Measurements from ENCODE around the gene PGRMC2.

The PGRMC2 gene, protein sequence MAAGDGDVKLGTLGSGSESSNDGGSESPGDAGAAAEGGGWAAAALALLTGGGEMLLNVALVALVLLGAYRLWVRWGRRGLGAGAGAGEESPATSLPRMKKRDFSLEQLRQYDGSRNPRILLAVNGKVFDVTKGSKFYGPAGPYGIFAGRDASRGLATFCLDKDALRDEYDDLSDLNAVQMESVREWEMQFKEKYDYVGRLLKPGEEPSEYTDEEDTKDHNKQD

DNA sequence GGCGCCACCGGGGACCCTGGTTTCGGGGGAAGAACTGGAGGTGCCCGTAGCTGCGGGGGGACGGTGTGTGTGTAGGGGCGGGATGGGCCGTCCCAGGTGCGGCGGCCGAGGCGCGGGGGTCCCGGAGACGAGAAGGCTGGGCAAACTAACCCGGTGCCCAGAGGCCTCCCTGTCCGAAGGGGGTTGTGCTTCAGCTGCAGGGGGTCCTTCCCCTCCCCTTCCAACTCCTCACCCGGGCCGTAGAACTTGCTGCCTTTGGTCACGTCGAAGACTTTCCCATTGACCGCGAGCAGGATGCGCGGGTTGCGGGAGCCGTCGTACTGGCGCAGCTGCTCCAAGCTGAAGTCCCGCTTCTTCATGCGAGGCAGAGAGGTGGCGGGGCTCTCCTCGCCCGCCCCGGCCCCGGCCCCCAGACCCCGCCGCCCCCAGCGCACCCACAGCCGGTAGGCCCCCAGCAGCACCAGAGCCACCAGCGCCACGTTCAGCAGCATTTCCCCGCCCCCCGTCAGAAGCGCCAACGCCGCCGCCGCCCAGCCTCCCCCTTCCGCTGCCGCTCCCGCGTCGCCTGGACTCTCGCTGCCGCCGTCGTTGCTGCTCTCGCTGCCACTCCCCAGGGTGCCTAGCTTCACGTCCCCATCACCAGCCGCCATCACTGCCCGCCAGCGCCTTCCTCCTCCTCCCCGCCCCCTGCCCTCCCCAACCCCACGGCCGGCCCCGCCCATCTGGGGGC lies at the start of gene PGRMC2:
TSS of gene PGRMC2 (minus strand) at position 673 of the 730 bp plus-strand sequence. CDS start at position 650, 23 bp downstream.
- no peak for DNase-seq

DNA sequence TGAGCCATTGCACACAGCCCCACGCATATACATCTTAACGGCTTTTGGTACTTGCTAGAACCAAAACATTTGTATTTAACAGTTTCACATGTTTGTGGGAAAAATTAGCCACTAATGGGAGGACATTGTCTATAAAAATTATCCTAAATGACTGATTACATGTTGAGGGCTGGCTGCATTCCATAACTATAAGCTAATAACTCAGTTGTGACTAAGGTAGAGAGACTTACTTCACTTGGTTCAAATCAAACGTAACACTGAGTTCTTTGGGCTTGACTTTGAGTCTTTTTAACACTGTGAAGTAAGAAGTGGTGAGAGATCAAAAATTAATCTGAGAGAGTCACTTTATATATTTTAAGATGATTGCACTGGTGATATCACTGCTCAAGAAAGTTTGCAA lies 47.9 kb upstream of the PGRMC2 start:
- DNase-seq: no peak

DNA sequence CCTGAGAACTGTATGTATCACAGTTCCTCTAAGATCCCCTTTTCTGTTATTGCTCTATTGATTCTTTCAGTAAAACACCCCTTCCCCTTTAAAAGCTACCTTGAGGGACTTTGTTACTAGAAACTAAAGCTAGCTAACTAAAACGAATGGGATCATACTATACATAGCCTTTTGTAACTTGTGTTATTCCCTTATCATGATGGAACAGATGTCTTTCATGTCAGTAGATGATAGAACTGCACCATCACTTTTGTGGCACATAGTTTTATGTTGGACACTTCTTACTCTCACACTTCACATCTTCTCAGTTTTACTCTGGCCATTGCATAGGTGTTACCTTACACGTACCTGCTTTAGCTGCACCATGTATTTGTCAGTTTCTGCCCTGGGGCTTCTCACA lies 46.6 kb upstream of the PGRMC2 start:
- DNase-seq: no peak

DNA sequence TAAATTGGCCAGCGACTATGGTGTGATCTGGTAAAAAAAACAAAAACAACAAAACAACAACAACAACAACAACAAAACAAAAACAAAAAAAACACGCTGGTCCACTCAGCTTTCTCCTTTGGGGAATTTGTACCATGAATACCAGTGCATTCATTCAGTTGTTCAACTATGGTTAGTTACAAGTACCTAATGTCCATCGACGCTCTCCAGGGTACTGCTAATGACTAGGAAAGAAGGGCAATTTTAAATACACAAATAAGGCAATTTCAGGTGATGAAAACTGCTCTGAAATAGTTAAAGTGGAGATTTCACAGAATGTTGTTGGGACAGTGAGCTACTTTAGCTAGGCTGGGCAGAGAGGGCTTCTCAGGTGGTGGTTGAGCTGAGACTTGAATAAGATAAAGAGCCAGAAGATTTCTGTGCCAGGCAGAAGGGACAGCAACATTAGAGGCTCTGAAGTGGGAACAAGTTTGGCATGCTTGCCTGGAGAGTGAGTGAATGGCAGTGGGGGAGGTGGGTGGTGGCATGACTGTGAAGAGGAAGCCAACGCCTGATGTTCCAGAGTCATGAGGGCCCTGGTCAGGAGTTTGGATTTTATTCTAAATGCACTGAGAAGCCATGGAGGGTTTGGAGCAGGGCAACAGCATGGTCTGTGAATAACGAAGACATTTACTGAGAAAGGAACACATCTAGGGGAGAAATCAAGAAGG lies 45.9 kb upstream of the PGRMC2 start:
- DNase-seq: no peak

DNA sequence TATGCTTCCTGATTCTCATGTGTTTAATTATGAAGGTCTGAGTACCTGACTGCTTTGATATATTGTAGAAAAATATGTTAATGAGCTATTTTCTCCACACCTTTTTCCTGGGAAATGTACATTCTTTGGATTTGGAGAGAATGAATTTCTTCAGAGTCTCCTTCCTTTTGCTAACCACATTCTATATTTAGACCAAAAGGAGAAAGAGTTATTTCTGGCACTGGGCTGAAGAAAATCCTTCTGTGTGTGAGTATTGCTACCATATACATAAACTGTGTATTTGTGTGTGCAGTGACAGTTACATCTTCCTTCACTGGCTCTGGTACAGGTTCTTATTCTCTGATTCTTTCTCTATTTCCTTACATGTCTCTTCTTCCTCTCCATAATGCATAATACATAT lies 44.5 kb upstream of the PGRMC2 start:
- DNase-seq: no peak

DNA sequence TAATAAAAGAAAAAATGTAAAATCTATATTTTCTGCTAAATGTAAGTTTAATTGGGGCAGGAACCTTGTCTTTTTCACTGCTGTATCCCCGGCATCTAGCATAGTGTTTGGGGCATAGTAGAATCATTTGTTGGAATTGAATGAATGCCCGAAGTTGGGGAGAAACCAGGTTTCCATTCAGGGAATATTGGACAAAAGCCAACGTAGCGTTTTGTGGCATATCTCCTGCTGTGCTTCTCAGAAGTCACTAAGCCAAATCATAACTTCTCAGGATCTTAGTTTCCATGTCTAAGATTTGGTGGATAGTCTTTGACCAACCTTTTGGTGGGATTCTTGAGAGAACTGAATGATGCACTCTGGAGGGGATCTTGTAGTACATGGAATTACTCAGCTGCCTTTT lies 42.0 kb upstream of the PGRMC2 start:
- DNase-seq: no peak

DNA sequence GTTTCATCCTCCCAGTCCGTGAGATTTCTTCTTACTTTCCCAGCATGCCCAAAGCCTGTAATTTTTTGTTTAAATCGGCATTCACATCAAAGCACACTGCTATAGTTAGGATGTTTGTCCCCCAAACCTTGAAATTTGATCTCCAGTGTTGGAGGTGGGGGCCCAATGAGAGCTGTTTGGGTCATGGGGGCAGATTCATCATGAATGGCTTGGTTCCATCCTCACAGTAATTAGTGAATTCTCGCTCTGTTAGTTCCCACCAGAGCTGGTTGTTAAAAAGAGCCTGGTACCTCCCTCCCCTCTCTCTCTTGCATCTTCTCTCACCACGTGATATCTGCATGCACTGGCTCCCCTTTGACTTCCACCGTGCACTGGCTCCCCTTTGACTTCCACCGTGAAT lies 40.5 kb upstream of the PGRMC2 start:
- no peak for DNase-seq

DNA sequence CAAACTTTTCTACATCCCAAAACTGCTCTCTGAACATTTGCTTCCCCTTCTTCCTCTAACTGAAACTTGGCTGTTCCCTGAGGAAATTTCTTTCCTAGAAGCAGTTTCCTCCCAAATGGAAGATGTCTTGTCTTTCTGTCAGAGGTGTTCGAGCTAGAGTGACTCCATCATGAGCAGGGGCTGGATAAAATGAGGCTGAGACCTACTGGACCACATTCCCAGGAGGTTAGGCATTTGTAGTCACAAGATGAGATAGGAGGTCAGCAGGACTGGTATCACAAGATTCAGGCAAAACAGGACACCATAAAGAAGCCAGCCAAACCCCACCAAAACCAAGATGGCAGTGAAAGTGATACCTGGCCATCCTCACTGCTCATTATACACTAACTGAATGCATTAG lies 35.8 kb upstream of the PGRMC2 start:
- DNase-seq: no peak

DNA sequence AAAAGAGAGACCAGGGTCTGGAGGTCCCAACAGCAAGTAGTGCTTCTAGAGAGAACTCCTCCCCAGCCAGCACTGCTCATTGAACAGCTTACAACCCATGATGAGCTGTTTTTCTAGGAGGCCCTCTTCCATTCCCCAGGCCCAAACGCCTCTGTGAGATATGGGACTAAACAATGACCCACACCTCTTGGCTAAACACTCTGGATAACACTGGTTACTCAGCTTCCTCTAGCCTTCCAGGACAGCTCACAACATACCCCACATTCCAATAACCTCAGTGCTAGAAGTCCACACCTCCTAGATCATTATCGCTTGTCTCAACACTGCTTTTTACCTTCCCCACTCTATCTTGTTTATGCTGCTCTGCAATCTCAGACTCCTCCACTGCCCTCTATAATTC lies 35.4 kb upstream of the PGRMC2 start:
- DNase-seq: no peak

DNA sequence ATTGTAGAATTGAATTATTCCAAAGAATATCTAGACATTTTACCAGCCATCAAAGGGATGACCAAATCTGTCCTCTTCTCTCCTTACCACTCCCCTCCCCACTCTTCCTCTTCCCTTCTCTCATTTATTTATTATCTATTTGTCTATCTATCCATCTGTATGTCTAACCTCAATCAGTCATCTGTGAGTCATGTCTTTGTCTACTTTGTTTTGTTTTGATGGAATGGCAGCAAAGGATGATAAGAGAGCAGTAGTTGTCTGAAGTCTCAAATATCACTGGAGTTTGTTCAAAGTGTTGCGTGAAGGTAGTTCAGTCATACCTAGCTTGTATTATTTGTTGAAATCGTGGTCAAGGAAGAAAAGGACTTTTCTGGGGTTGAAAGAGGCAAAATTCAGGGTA lies 34.7 kb upstream of the PGRMC2 start:
- no peak for DNase-seq

DNA sequence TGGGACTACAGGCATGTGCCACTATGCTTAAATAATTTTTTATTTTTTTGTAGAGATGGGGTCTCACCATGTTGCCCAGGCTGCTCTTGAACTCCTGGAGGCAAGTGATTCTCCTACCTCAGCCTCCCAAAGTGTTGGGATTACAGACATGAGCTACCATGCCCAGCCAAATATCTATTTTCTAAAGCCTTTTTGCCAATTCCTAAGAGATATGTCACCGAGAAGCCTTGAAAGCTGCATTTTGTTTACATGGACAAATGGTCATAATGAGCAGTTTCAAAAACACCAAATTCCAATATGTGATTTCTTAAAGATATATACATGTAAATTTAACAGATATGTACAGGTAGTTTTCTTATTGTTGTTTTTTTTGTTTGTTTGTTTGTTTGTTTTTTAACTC lies 33.0 kb upstream of the PGRMC2 start:
- DNase-seq: no peak

DNA sequence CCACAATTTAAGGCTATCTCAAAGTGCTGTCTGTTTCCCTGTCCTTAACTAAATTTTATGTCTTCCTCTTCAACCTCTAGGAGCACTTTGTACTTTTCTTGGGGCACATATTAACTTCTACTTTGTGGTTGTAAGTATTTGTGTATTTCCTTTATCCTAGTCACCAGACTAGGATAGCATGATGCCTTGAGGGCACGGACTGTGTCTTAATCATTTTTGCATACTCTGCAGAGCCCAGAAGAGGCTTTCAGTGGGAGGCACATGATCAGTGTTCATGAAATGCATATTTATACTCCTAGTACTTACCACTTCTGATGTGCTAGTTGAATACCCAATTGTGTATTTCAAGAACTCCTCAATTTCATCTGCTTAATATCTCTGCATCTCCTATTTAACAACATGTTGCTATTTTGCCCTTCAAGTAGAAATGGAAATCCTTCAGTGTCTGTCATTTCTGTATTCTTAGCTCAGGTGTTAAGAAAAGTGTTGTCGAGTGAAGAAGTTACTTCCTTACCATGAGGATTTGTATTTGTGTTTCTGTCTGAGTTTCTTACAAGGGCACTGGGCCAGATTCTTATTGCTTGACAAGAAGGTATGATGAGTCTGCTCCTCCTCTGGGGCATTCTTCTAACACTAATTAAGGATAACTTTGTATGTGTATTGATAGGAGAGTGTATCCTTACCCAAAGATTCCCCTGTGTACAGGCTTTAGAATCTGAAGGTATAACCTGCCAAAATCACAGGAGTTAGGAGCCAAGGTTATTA lies 28.3 kb upstream of the PGRMC2 start:
- no peak for DNase-seq

DNA sequence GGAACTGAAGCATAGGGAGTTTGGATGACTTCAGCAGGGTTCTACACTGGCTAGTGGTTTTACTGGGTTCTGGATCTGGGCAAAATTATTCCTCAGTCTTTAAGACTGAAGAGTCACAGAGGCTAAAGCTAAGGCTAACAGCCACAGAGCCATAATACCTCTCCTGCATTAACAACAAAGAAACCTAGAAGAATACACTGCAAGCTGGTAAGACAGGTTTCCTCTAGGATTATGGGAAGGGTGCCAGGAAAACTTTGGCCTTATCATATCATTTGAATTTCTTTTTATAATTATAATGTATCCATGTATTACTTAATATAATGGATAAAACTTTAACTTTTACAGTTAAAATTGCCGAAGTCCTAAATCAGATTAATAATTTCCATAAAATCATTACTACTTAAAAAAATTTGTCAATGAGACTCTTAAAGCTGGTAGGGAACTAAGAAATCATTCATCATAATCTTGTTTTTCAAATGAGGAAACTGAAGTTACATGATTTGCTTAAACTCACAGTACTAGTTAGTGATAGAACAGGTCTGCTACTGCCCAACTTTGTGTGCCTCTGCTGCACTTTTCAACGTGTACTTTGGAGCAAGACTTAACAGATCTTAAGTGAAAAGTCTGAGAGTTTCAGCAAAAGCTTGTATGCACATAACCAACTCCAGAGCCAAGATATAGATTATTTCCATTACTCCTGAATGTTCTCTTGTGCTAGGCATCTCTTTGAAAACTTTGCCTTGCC lies 24.2 kb upstream of the PGRMC2 start:
- no peak for DNase-seq

DNA sequence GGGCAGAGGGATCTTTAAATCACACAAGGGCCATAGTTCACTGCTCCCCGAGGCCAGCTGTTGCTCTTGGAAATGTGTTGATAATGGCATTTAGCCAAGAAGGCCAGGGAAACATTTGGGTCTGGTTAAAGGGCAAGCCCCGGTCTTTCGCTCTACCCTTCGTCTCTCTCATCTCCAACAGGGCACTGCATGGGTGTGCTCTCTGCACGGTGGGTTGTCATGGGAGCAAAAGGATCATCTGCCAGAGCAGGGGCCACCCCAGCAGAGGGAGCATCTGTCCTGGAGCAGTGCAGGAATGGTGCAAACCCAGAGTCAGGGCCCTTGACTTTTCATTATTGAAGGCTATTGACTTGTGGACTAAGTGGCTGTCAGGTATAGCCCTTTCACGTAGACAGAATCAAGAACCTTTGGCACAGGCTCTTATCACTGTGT lies 22.7 kb upstream of the PGRMC2 start:
- no peak for DNase-seq

DNA sequence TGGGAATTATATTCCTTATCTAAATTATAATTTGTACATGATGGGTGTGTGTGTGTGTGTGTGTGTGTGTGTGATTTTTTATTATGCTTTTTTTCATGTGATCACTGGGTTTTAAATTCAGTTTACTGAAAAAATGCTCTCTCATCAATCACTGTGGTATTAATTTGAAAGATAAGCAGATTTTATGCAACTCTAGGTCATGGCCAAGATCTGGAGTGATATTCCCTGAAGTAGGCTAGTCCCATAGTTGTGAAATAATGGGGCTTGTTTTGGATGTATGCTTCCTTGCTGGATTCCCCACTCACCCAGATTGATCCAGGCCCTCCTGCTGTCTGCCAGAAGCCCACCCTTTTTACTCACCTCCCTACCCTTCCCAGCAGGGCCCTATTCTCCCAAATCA lies 22.0 kb upstream of the PGRMC2 start:
- no peak for DNase-seq

DNA sequence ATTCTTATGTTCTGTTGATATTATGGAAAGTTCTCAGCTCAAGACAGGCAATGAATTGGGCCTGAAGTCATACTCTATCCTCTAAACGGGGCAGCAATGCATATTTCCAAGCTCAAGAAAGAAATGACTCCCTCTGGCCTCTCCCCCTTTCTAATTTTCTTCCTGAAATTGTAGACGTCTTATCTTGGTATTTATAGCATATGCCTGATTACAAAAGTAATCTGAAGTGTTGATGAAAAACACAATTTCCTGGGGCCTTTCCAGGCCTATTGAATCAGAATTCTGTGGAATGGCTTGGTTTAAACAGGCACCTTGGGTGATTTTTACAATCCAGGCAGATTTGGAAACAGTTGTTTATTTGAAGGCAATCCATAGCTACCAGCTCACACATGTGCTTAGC lies 21.4 kb upstream of the PGRMC2 start:
- no peak for DNase-seq

DNA sequence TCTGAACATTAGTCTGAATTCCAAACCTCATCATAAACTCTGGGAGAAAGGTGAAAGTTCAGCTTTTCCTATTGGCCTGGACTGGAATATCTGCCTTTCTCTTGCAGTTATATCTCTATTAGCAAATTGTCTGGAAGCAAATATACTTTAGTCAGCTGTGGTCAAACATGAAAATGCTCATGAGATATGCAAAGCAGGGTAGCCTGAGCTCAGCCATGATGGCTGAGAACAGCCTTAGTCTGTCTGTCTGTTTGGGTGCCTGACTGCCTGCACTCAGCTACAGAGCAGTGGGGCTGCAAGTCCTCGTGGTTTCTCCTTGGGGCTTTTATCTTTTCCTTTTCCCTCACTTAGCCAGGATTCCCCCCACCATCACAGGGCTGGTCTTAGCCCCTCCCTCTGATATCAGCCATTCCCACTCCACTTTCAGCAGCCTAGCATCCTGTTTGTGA lies 19.5 kb upstream of the PGRMC2 start:
- no peak for DNase-seq

DNA sequence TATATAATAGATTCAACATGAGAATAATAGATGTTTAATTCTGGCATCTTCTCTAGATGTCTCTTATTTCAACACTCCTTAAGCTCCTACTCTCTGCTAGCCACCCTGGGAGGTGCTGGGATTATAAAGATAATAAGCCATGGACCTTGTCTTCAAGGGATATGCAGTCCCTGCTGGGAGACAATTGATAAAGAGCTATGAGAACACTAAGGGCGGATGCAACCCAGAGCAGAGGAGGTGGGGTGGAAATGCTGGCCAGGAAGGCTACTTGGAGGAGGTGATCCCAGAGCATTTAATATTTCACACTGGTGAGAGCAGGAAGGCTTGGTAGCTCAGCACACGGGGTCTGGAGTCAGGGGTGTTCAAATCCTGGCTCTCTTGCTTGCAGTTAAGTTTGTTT lies 18.3 kb upstream of the PGRMC2 start:
- DNase-seq: no peak

DNA sequence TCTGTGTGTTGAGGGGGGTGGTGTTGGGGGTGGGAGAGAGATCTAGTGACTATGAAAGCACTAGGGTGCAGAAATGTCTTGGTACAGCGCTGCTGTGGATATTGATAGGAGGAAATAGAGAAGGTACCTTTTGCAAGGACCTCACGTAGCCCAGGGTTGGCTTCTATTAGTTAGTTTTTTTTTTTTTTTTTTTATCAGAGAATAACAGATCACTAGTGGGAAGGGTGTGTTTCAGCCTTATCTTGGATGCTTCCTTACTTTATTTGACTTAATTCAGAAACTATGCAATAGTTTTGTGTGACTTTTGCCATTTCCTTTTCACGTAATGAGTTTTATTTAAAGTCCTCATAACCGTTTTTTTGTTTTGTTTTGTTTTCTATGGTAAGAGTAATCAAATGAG lies 16.4 kb upstream of the PGRMC2 start:
- no peak for DNase-seq

DNA sequence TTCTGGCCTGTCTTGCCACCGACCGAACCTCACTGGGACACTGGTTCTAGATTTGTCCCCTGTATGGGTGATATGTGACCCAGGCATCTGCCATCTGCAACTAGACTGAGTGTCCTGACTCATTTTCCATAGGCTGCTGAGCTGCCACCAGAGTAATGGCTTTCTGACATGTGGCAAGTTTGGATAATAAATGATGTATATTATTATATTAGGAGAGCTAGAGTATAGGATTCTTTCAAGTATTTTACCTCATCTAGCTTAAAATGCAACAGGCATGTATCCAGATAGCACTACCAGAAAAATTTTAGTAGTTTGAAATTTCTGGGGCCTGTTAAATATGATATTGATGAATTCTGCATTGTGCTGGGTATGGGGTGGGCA lies 15.8 kb upstream of the PGRMC2 start:
- DNase-seq: no peak

DNA sequence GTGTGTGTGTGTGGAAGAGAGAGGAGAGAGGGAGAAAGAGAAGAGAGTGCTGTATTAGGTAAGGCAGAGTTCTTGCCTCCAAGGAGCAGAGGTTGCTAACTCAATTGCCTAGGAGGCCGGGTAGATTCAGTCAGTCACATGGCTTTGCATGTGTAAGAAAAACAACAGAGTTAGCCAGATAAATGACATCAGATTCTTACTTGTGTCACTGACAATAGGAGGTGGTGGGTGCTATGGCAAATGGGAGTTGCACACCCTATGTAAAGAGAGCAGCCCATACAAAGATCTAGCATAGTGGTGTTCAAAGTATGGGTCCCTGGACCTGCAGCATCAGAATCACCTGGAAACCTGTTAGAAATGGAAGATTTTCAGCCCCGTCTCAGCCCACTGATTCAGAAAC lies 14.4 kb upstream of the PGRMC2 start:
- no peak for DNase-seq

DNA sequence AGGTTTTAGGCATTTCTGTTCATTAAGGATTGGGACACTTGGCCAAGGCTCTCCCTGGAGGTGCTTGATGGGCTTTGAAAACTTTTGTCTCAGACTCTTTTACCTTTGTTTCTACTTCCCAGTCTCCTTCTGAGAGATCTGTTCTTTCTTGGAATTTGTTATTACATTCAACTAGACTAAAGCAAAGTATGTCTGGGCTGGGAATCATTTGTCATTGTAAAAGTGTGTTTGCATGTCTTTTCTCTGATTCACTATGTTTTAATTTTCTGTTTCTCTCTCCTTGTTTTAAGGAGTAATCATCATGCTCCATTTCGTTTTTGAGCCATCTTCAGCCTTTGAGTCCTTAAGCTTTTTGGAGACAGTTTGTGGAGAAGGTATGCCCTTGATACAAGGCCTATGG lies 12.2 kb upstream of the PGRMC2 start:
- DNase-seq: no peak

DNA sequence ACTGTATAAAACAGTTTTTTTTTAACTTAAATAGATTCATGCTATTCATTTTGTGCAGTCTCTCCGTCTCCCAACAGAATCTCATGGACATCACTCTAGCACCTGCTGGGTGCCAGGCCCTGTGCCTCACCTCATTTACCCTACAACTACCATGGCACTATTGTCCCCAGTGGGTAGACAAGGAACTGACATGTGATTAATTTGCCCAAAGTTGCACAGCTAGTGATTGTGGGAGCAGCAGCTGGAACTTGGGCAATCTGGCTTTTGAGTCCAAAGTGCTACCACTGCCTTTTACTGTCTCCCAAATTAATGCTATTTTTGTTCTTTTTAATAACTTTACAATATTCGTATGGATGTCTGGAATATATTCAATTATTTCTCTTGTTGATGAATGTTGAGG lies 11.2 kb upstream of the PGRMC2 start:
- no peak for DNase-seq

Measured in GF-D8 (cell line).